Hematopoietic multipotent progenitor cell treated with erythropoietin and hydrocortisone succinate and interleukin-3 and kit ligand, for 4 days (in vitro differentiated cells): Measurements from ENCODE around the gene BMP3.

ENCODE experiments used
- DNase-seq: peaks from one replicate; pipeline ENCODE4 v3.0.0-alpha.2; 2015

The BMP3 gene

GRCh38 chr4:81042578-81043365 is 12.3 kb downstream of the BMP3 start:
- no peak for DNase-seq

- DNase-seq: no peak
Measured at GRCh38 chr4:81049330-81049729, 18.8 kb downstream of the BMP3 start.

- DNase-seq: no peak
Measured at GRCh38 chr4:81049907-81050306, 19.4 kb downstream of the BMP3 start.

- peak; percentile 73 for DNase-seq
Measured at GRCh38 chr4:81052119-81053068, 21.9 kb downstream of the BMP3 start.

- DNase-seq: no peak
Measured at GRCh38 chr4:81058621-81059020, 28.1 kb downstream of the BMP3 start.

GRCh38 chr4:81060587-81061343 is 30.3 kb downstream of the BMP3 start:
- DNase-seq: no peak

- no peak for DNase-seq
Measured at GRCh38 chr4:81061344-81061730, 30.8 kb downstream of the BMP3 start.

GRCh38 chr4:81062001-81062400 is 31.5 kb downstream of the BMP3 start:
- no peak for DNase-seq

- no peak for DNase-seq
Measured at GRCh38 chr4:81065446-81065845, 34.9 kb downstream of the BMP3 start.

- DNase-seq: peak; percentile 93
Measured at GRCh38 chr4:81069706-81070331, 39.3 kb downstream of the BMP3 start.

- no peak for DNase-seq
Measured at GRCh38 chr4:81071013-81071412, 40.5 kb downstream of the BMP3 start.

GRCh38 chr4:81081156-81081555 is 50.6 kb downstream of the BMP3 start:
- DNase-seq: no peak

- peak; percentile 15 for DNase-seq
Measured at GRCh38 chr4:81084029-81084428, 53.5 kb downstream of the BMP3 start.

GRCh38 chr4:81084634-81085033 is 54.1 kb downstream of the BMP3 start:
- no peak for DNase-seq

GRCh38 chr4:81085291-81085690 is 54.8 kb downstream of the BMP3 start:
- no peak for DNase-seq

- no peak for DNase-seq
Measured at GRCh38 chr4:81085979-81086378, 55.5 kb downstream of the BMP3 start.

- no peak for DNase-seq
Measured at GRCh38 chr4:81093720-81094401, 63.4 kb downstream of the BMP3 start.

- DNase-seq: no peak
Measured at GRCh38 chr4:81095389-81095788, 64.9 kb downstream of the BMP3 start.

- DNase-seq: no peak
Measured at GRCh38 chr4:81096566-81096965, 66.1 kb downstream of the BMP3 start.

- DNase-seq: no peak
Measured at GRCh38 chr4:81102107-81102506, 71.6 kb downstream of the BMP3 start.

- no peak for DNase-seq
Measured at GRCh38 chr4:81106150-81106549, 75.6 kb downstream of the BMP3 start.
